ENCODE measurements around the gene G6PC3. TPM values are rescaled to one million over a fixed set of nuclear protein-coding genes. Genes with fewer than 3 reads are reported as not detected.

Gene G6PC3
- total RNA-seq, 1 experiment from 2014 or later: 47.0 TPM

- no peaks in the 10 kb centered on the region for H3K4me1 ChIP-seq (ENCODE audit: insufficient read depth, low read length, poor library complexity, severe bottlenecking)
- POLR2A ChIA-PET (ENCODE audit: low non-redundant PET): no interaction called here
- intact Hi-C loops (cut with micrococcal nuclease; ENCODE audit: unreplicated experiment): no loop called here
- H3K36me3 ChIP-seq (ENCODE audit: insufficient read depth, low read length, poor library complexity, severe bottlenecking): no peaks in the 10 kb centered on the region
- H3K27me3 ChIP-seq (replicated peaks; ENCODE audit: insufficient read depth, low read depth, low read length, poor library complexity): no peaks in the 10 kb centered on the region
- CTCF ChIA-PET: no interaction called here
- H3K27ac ChIP-seq (ENCODE audit: low read depth, low read length, poor library complexity, severe bottlenecking): no peak overlapping the region
- TSS peak; percentile 43 for BruUV-seq (replicated peaks)
- H3K4me3 ChIP-seq (ENCODE audit: low read depth, low read length, poor library complexity, severe bottlenecking): peak overlapping the region; percentile 64
- no peak for DNase-seq (ENCODE audit: low spot score)
- TF ChIP-seq EZH2 (IDR thresholded peaks at IDR 0.05; ENCODE audit: borderline replicate concordance, low read depth, low read length, poor library complexity, severe bottlenecking) (no peak), CTCF (conservative IDR thresholded peaks at IDR 0.05; ENCODE audit: low read depth, low read length) (no peak)
- H3K9me3 ChIP-seq (ENCODE audit: low read depth, low read length, poor library complexity, severe bottlenecking): no peaks in the 10 kb centered on the region
Measured at GRCh38 chr17:44121997-44122815, 51.7 kb downstream of the G6PC3 start.

DNA sequence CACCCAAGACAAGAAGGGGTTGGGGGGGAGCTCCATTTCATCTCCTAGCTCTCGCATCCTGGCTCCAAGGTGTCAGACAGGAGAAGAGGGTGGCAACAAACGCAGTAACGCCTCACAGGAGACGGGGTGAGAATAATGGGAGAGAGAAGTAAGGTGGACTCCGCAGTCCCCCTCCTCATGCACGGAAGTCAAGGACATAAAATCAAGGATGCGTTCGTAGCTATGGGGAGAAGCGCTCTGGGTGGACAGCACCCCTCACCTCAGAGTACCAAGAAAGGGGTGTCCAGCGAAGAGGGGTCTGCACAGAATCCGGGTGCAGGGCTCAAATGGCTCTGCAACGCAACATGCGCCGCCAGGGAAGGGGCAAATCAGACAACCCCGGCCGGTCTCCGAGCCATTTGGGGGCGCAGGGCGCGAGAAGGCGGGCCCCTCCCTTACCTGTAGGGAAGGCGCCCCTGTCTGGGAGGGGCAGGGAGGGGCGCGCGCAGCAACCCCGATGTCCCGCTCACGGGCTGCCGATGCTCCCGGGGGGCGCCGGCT lies 52.4 kb downstream of the G6PC3 start:
- no peaks in the 10 kb centered on the region for H3K4me1 ChIP-seq (ENCODE audit: insufficient read depth, low read length, poor library complexity, severe bottlenecking)
- H3K36me3 ChIP-seq (ENCODE audit: insufficient read depth, low read length, poor library complexity, severe bottlenecking): no peaks in the 10 kb centered on the region
- peak overlapping the region; percentile 64 for H3K4me3 ChIP-seq (ENCODE audit: low read depth, low read length, poor library complexity, severe bottlenecking)
- ChIA-PET POLR2A (ENCODE audit: low non-redundant PET) (no interaction called here), CTCF (interaction anchor here (0.5 to 1.1 kb wide), 9 partner anchors 14 to 307 kb away, joined by 3 to 9 read pairs (median 4); partner anchors contain the start of gene PPY)
- DNase-seq (ENCODE audit: low spot score): no peak
- H3K27ac ChIP-seq (ENCODE audit: low read depth, low read length, poor library complexity, severe bottlenecking): peak overlapping the region; percentile 61
- H3K9me3 ChIP-seq (ENCODE audit: low read depth, low read length, poor library complexity, severe bottlenecking): no peaks in the 10 kb centered on the region
- no peak for TF ChIP-seq EZH2 (IDR thresholded peaks at IDR 0.05; ENCODE audit: borderline replicate concordance, low read depth, low read length, poor library complexity, severe bottlenecking)
- TF ChIP-seq CTCF (conservative IDR thresholded peaks at IDR 0.05; ENCODE audit: low read depth, low read length): no peak
- BruUV-seq (replicated peaks): no TSS peak
- H3K27me3 ChIP-seq (replicated peaks; ENCODE audit: insufficient read depth, low read depth, low read length, poor library complexity): no peaks in the 10 kb centered on the region
- intact Hi-C loops (cut with micrococcal nuclease; ENCODE audit: unreplicated experiment): no loop called here

DNA sequence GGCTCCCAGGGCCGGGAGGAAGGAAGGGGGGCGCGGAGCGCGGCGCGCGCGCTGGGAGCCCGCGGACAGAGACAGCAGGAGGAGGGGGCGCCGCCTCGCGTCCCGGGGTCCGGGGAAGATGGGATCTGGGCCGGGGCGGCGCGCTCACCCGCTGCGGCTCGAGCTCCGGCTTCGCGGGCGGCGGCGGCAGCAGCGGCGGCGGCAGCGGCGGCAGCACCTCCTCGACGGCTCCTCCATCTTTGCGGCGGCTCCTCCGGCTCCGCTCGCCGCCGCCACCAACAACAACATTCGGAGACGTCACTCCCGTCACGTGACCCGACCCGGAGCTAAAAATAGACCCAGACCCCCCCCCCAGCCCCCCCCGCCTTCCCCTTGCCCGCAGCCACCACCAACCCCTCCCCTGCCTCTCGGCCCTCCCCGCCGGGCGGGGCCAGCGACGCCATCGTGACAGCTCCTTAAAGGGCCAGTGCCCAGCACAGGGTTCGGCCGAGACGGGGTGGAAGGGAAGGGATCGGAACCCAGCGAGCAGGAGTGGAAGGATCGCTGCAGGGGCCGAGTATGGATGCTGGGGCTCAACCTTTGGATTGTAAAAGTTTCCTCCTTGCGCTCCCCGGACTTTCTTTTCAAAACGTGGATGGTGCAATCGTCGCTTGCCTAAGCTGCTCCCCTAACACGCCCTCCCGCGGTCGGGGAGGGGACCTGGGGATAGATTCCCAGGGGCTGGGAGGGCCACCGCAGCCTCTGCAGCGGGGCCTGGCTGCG lies 53.0 kb downstream of the G6PC3 start, which contains the start of gene HDAC5:
HDAC5 (minus strand) TSS at position 286 of the 762 bp plus-strand sequence. CDS start 6,126 bp downstream, outside the sequence.
- no peaks in the 10 kb centered on the region for H3K27me3 ChIP-seq (replicated peaks; ENCODE audit: insufficient read depth, low read depth, low read length, poor library complexity)
- peak within 1 kb of the TSS; percentile 64 for H3K4me3 ChIP-seq (ENCODE audit: low read depth, low read length, poor library complexity, severe bottlenecking)
- peak; percentile 91 for DNase-seq (ENCODE audit: low spot score)
- ChIA-PET CTCF (interaction anchor here (0.5 to 1.1 kb wide), 9 partner anchors 14 to 307 kb away, joined by 3 to 9 read pairs (median 4); partner anchors contain the start of gene PPY), POLR2A (ENCODE audit: low non-redundant PET) (no interaction called here)
- peak within 1 kb of the TSS; percentile 87 for H3K27ac ChIP-seq (ENCODE audit: low read depth, low read length, poor library complexity, severe bottlenecking)
- no peaks in the 10 kb centered on the region for H3K4me1 ChIP-seq (ENCODE audit: insufficient read depth, low read length, poor library complexity, severe bottlenecking)
- no peaks in the 10 kb centered on the region for H3K36me3 ChIP-seq (ENCODE audit: insufficient read depth, low read length, poor library complexity, severe bottlenecking)
- no peaks in the 10 kb centered on the region for H3K9me3 ChIP-seq (ENCODE audit: low read depth, low read length, poor library complexity, severe bottlenecking)
- TF ChIP-seq CTCF (conservative IDR thresholded peaks at IDR 0.05; ENCODE audit: low read depth, low read length): peak; percentile 54
- no peak for TF ChIP-seq EZH2 (IDR thresholded peaks at IDR 0.05; ENCODE audit: borderline replicate concordance, low read depth, low read length, poor library complexity, severe bottlenecking)
- intact Hi-C loops (cut with micrococcal nuclease; ENCODE audit: unreplicated experiment): no loop called here
- no TSS peak for BruUV-seq (replicated peaks)
